ENCODE measurements around the gene BRD7. TPM values are rescaled to one million over a fixed set of nuclear protein-coding genes. Genes with fewer than 3 reads are reported as not detected.

Gene BRD7
- total and polyA plus RNA-seq, 2 donors (not counting 3 experiments of a cell fraction or from before 2014, with no cell fraction given) = 17.1 to 69.1 TPM

- no peak overlapping the region for H3K4me2 ChIP-seq (ENCODE audit: insufficient read depth, low read length)
- no peaks in the 10 kb centered on the region for H3K79me2 ChIP-seq (ENCODE audit: control insufficient read depth, insufficient read depth, low read length)
- no peak overlapping the region for H3K9ac ChIP-seq (replicated peaks; ENCODE audit: extremely low read depth, insufficient read depth, low read length)
- H2AFZ ChIP-seq (ENCODE audit: low read depth, low read length) = no peak overlapping the region
- intact Hi-C loops (cut with micrococcal nuclease) (no loop called here), dilution Hi-C loops (cut with MboI; ENCODE audit: extremely low pct_ligation_motif_present, low sequenced_read_pairs) (no loop called here)
- BruUV-seq (replicated peaks) = no TSS peak
- no peaks in the 10 kb centered on the region for H3K27me3 ChIP-seq (ENCODE audit: control insufficient read depth in 2 of 2, insufficient read depth in 2 of 2, low read length in 2 of 2)
- DNase-seq (ENCODE audit: low read depth, low spot score) = no peak
- no peaks in the 10 kb centered on the region for H4K20me1 ChIP-seq (replicated peaks; ENCODE audit: control insufficient read depth, extremely low read depth, insufficient read depth, low read length)
- POLR2A ChIA-PET = no interaction called here
- CTCF ChIA-PET = interaction anchor here (0.9 to 1.3 kb wide), 2 partner anchors 46 to 95 kb away, joined by 3 read pairs; no protein-coding TSS in a partner anchor
- no peak overlapping the region for H3K4me3 ChIP-seq (replicated peaks in 1 of 3; ENCODE audit: insufficient read depth in 1 of 3, low read depth in 1 of 3, low read length in 3 of 3)
- H3K4me1 ChIP-seq (ENCODE audit: control insufficient read depth, extremely low read depth, insufficient read depth, low read length) = peaks cover 10% of the 10 kb centered on the region
- no peak overlapping the region for H3K27ac ChIP-seq (ENCODE audit: insufficient read depth, low read depth, low read length)
- TF ChIP-seq JUN (IDR thresholded peaks at IDR 0.05; ENCODE audit: borderline replicate concordance, insufficient read depth, insufficient read length, low read depth) = no peak
- TF ChIP-seq FOS (IDR thresholded peaks at IDR 0.05; ENCODE audit: borderline replicate concordance, insufficient read depth, low read length) = no peak
- TF ChIP-seq MYC (IDR thresholded peaks at IDR 0.05; ENCODE audit: low read depth, low read length) = no peak
- TF ChIP-seq POLR2AphosphoS5 (IDR thresholded peaks at IDR 0.05; ENCODE audit: insufficient read depth, low read depth, low read length) = no peak
- TF ChIP-seq POLR2A (IDR thresholded peaks at IDR 0.05; ENCODE audit: low read depth, low read length) = no peak
- no peak for TF ChIP-seq CTCF (IDR thresholded peaks at IDR 0.05; ENCODE audit: extremely low read depth in 1 of 2, insufficient read depth in 1 of 2, low read depth in 1 of 2, low read length in 2 of 2)
- no peak for TF ChIP-seq GATA2 (IDR thresholded peaks at IDR 0.05; ENCODE audit: insufficient read depth, insufficient read length, low read depth, low read length)
- TF ChIP-seq EZH2 (IDR thresholded peaks at IDR 0.05; ENCODE audit: borderline replicate concordance, low read depth, low read length, severe bottlenecking) = no peak
- no peak for TF ChIP-seq MAX (IDR thresholded peaks at IDR 0.05; ENCODE audit: insufficient read depth, insufficient read length)
- H3K9me3 ChIP-seq (replicated peaks; ENCODE audit: control insufficient read depth, insufficient read depth, low read length) = no peaks in the 10 kb centered on the region
- no peaks in the 10 kb centered on the region for H3K36me3 ChIP-seq (ENCODE audit: control insufficient read depth in 2 of 2, extremely low read depth in 1 of 2, insufficient read depth in 2 of 2, low read length in 2 of 2)
- no peak for FAIRE-seq
- no peaks in the 10 kb centered on the region for H3K9me1 ChIP-seq (replicated peaks; ENCODE audit: control insufficient read depth, extremely low read depth, insufficient read depth, low read length)
These were observed 59.6 kb downstream of the BRD7 start for GRCh38 chr16:50309156-50309526.
